ENCODE data around the gene HTR7. TPM values are rescaled to one million over a fixed set of nuclear protein-coding genes. Genes with fewer than 3 reads are reported as not detected.

HTR7 gene
- total RNA-seq, 5 donors from 2014 or later (not counting 1 experiment from before 2014, with no cell fraction given): 0.07 TPM; not detected in 4

DNA sequence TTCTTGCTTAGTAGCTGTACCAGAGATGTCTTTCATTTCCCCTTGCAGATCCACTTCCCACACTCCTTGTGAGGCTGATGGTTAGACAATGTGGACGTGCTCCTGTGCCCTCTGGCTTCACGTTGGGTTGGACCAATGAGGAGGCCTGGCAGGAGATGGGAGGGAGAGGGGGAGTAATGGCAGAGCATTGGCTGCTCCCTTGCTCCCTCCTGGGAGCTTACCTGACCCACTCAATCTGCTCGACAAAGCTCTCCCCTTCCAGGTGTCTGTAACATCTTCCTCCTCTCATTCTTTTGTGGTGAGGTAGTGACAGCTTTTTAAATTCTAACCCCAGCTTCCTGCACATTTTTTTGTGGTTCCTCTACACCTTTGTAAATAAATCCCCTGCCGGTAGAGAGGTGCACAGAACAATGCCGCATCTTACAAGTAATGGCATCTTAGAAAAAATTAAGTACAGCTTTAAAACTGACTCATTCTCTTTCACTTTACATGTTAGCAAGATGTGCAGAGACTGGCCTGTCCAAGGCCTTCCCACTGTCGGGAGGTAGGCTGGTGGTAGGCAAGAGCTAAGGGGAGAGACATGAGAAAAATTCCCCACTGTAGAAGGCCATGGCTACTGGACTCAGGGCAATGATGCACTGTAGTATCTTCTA is 134.3 kb downstream of the HTR7 start:
- no CpG with 5 or more reads among the region's 6 CpGs for WGBS (ENCODE audit: insufficient coverage)
- Mint-ChIP-seq H3K27ac (peak overlapping the region; percentile 18 to 68), H3K36me3 (no peaks in the 10 kb centered on the region), H3K9me3 (no peaks in the 10 kb centered on the region), H3K27me3 (peaks cover 0 to 2% of the 10 kb centered on the region in 2 donors), H3K4me1 (peaks cover 14 to 18% (median 17%) of the 10 kb centered on the region in 3 donors), H3K4me3 (peak overlapping the region in 2 of 3 donors; percentile 14 to 47)
- H3K4me3 ChIP-seq (ENCODE audit: control insufficient read depth in 1 of 2, extremely low read depth in 1 of 2, low read length in 1 of 2): peak overlapping the region in 1 of 2 donors; percentile 53
- ChIA-PET POLR2A (no interaction called here), CTCF (no interaction called here)
- H3K4me1 ChIP-seq (ENCODE audit: control insufficient read depth in 1 of 2, extremely low read depth in 1 of 2, insufficient read depth in 2 of 2, low read length in 2 of 2): peaks cover 3 to 6% of the 10 kb centered on the region in 2 experiments
- no peaks in the 10 kb centered on the region for H3K36me3 ChIP-seq (ENCODE audit: control insufficient read depth in 2 of 2, extremely low read depth in 1 of 2, insufficient read depth in 1 of 2, low read length in 1 of 2)
- H3K27ac ChIP-seq (ENCODE audit: low read length): no peak overlapping the region
- DNase-seq: peak in 6 of 35 experiments; percentile 1 to 27 (median 2)
- no peaks in the 10 kb centered on the region for H3K27me3 ChIP-seq (replicated peaks in 1 of 2; ENCODE audit: control insufficient read depth in 2 of 2, extremely low read depth in 1 of 2, insufficient read depth in 2 of 2, low read length in 1 of 2)
- ATAC-seq (replicated peaks in 1 of 4): peak; percentile 60 to 93 (median 70)
- H3K9me3 ChIP-seq: no peaks in the 10 kb centered on the region

DNA sequence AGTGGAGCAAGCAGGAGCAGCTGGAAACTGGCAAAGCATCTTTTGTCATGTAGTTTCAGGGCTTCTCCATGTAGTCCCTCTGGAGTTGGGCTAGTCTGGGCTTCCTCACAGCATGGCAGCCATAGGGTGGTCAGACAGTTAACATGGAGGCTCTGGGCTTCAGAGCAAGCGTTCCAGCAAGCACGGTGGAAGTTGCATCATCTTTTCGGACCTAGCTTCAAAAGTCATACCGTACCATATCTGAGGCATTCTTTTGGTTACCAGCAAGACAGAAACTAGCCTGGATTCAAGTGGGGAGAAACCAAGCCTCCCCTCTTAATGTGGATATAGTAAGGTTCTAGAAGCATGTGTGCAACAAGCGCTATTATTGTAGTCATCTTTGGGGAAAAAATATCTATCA is 135.0 kb downstream of the HTR7 start:
- WGBS (ENCODE audit: insufficient coverage): 81% methylated on average over 2 of the region's 5 CpGs
- DNase-seq (no peak), ATAC-seq (replicated peaks in 1 of 4) (no peak)
- Histone ChIP-seq H3K4me1 (ENCODE audit: control insufficient read depth in 1 of 2, extremely low read depth in 1 of 2, insufficient read depth in 2 of 2, low read length in 2 of 2) (peaks cover 3 to 6% of the 10 kb centered on the region in 2 experiments), H3K27me3 (replicated peaks in 1 of 2; ENCODE audit: control insufficient read depth in 2 of 2, extremely low read depth in 1 of 2, insufficient read depth in 2 of 2, low read length in 1 of 2) (no peaks in the 10 kb centered on the region), H3K36me3 (ENCODE audit: control insufficient read depth in 2 of 2, extremely low read depth in 1 of 2, insufficient read depth in 1 of 2, low read length in 1 of 2) (no peaks in the 10 kb centered on the region), H3K4me3 (ENCODE audit: control insufficient read depth in 1 of 2, extremely low read depth in 1 of 2, low read length in 1 of 2) (no peak overlapping the region), H3K9me3 (no peaks in the 10 kb centered on the region), H3K27ac (ENCODE audit: low read length) (no peak overlapping the region)
- H3K9me3 Mint-ChIP-seq: no peaks in the 10 kb centered on the region
- ChIA-PET CTCF (no interaction called here), POLR2A (no interaction called here)
- H3K27me3 Mint-ChIP-seq: peaks cover 0 to 2% of the 10 kb centered on the region in 2 donors
- H3K36me3 Mint-ChIP-seq: no peaks in the 10 kb centered on the region
- H3K4me3 Mint-ChIP-seq: no peak overlapping the region
- H3K27ac Mint-ChIP-seq: peak overlapping the region in 1 of 2 donors; percentile 28
- peaks cover 14 to 18% (median 17%) of the 10 kb centered on the region in 3 donors for H3K4me1 Mint-ChIP-seq

DNA sequence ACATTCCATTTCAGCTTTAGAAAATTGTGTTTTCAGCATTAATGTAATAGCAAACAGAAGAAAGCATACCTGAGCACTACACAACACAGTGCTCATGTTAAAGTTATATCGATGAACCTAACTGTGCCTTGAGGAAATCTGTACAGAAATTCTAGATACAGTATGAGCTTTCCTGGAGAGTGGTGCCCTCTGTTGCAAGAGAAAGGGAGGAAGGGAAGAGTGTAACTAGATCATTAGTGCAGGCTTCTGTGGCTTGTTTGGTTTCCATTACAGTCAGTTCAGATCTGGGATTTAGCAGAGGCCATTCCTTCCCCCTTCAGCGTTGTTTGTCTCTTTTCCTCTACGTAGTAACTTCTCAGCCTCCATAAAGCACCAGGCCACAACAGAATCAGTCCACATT is 139.7 kb downstream of the HTR7 start:
- ATAC-seq (replicated peaks in 1 of 4): no peak
- Histone ChIP-seq H3K9me3 (no peaks in the 10 kb centered on the region), H3K27me3 (replicated peaks in 1 of 2; ENCODE audit: control insufficient read depth in 2 of 2, extremely low read depth in 1 of 2, insufficient read depth in 2 of 2, low read length in 1 of 2) (no peaks in the 10 kb centered on the region), H3K27ac (ENCODE audit: low read length) (no peak overlapping the region), H3K4me3 (ENCODE audit: control insufficient read depth in 1 of 2, extremely low read depth in 1 of 2, low read length in 1 of 2) (no peak overlapping the region), H3K36me3 (ENCODE audit: control insufficient read depth in 2 of 2, extremely low read depth in 1 of 2, insufficient read depth in 1 of 2, low read length in 1 of 2) (no peaks in the 10 kb centered on the region), H3K4me1 (ENCODE audit: control insufficient read depth in 1 of 2, extremely low read depth in 1 of 2, insufficient read depth in 2 of 2, low read length in 2 of 2) (peaks cover 0 to under 1% of the 10 kb centered on the region in 2 experiments)
- H3K27ac Mint-ChIP-seq: no peak overlapping the region
- H3K27me3 Mint-ChIP-seq: peaks cover 2 to 11% of the 10 kb centered on the region in 2 donors
- POLR2A ChIA-PET: no interaction called here
- CTCF ChIA-PET: interaction anchor here in 1 of 2 donors (0.9 kb wide), 1 partner anchor 19 kb away, joined by 3 read pairs; no protein-coding TSS in a partner anchor
- H3K36me3 Mint-ChIP-seq: no peaks in the 10 kb centered on the region
- WGBS (ENCODE audit: insufficient coverage): no CpG with 5 or more reads among the region's 3 CpGs
- H3K9me3 Mint-ChIP-seq: no peaks in the 10 kb centered on the region
- no peak for DNase-seq
- H3K4me3 Mint-ChIP-seq: no peak overlapping the region
- peaks cover 4 to 6% (median 6%) of the 10 kb centered on the region in 3 donors for H3K4me1 Mint-ChIP-seq

DNA sequence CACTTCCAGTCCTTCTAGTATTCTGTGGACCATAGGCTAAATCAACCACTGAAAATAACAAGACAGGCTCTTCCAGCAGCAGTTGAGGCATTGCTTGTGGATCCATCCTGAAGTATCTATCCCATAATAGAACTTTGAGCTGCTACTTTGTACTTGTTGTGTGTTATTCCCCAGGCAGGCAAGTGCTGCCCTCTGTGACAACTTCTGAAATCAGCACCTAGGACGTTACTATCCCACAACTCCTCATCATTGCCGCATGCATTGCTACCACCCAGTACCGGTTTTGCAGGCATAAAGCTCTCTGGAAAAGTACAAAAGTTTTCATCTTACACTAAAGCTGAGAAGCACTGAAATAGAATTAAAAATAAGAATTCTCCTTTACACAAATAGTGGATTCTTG is 145.3 kb downstream of the HTR7 start:
- Mint-ChIP-seq H3K27me3 (peaks cover 2 to 18% of the 10 kb centered on the region in 2 donors), H3K4me1 (no peaks in the 10 kb centered on the region), H3K27ac (no peak overlapping the region), H3K36me3 (no peaks in the 10 kb centered on the region), H3K9me3 (no peaks in the 10 kb centered on the region), H3K4me3 (no peak overlapping the region)
- ChIA-PET POLR2A (no interaction called here), CTCF (interaction anchor here in 1 of 2 donors (1.3 kb wide), 1 partner anchor 9 kb away, joined by 3 read pairs; no protein-coding TSS in a partner anchor)
- no peak for DNase-seq
- ATAC-seq (replicated peaks in 1 of 4): no peak
- Histone ChIP-seq H3K4me3 (ENCODE audit: control insufficient read depth in 1 of 2, extremely low read depth in 1 of 2, low read length in 1 of 2) (no peak overlapping the region), H3K4me1 (ENCODE audit: control insufficient read depth in 1 of 2, extremely low read depth in 1 of 2, insufficient read depth in 2 of 2, low read length in 2 of 2) (no peaks in the 10 kb centered on the region), H3K9me3 (no peaks in the 10 kb centered on the region), H3K36me3 (ENCODE audit: control insufficient read depth in 2 of 2, extremely low read depth in 1 of 2, insufficient read depth in 1 of 2, low read length in 1 of 2) (no peaks in the 10 kb centered on the region), H3K27ac (ENCODE audit: low read length) (no peak overlapping the region), H3K27me3 (replicated peaks in 1 of 2; ENCODE audit: control insufficient read depth in 2 of 2, extremely low read depth in 1 of 2, insufficient read depth in 2 of 2, low read length in 1 of 2) (no peaks in the 10 kb centered on the region)
- WGBS (ENCODE audit: insufficient coverage): 100% methylated on average over 1 of the region's 3 CpGs

DNA sequence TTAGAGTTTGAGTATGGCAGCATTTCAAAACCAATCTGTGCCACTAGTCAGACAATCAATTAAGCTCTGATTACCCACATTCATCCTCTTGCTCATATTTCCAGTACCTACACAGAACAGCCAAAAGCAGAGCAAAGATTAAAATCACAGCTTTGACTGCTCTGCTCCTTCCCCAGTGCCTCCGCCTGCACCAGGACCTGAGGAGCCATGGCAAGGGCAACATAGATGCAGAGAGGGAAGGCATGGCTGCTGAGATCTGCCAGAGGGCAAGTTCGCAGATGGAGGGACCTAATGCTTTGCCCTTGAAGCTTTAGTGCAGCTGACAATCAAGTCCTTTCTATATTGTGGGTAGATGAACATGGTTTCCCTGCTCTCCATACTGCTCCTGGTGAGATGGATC is 148.1 kb downstream of the HTR7 start:
- Mint-ChIP-seq H3K27me3 (peaks cover 2 to 11% of the 10 kb centered on the region in 2 donors), H3K4me3 (no peak overlapping the region), H3K36me3 (no peaks in the 10 kb centered on the region), H3K4me1 (no peaks in the 10 kb centered on the region), H3K9me3 (no peaks in the 10 kb centered on the region), H3K27ac (no peak overlapping the region)
- no peaks in the 10 kb centered on the region for H3K27me3 ChIP-seq (replicated peaks in 1 of 2; ENCODE audit: control insufficient read depth in 2 of 2, extremely low read depth in 1 of 2, insufficient read depth in 2 of 2, low read length in 1 of 2)
- no peaks in the 10 kb centered on the region for H3K36me3 ChIP-seq (ENCODE audit: control insufficient read depth in 2 of 2, extremely low read depth in 1 of 2, insufficient read depth in 1 of 2, low read length in 1 of 2)
- no peaks in the 10 kb centered on the region for H3K4me1 ChIP-seq (ENCODE audit: control insufficient read depth in 1 of 2, extremely low read depth in 1 of 2, insufficient read depth in 2 of 2, low read length in 2 of 2)
- ATAC-seq (replicated peaks in 1 of 4) (no peak), DNase-seq (no peak)
- H3K9me3 ChIP-seq: no peaks in the 10 kb centered on the region
- CTCF ChIA-PET: no interaction called here
- WGBS (ENCODE audit: insufficient coverage): 60% methylated on average over 2 of the region's 2 CpGs
- POLR2A ChIA-PET: no interaction called here
- no peak overlapping the region for H3K27ac ChIP-seq (ENCODE audit: low read length)
- H3K4me3 ChIP-seq (ENCODE audit: control insufficient read depth in 1 of 2, extremely low read depth in 1 of 2, low read length in 1 of 2): no peak overlapping the region

DNA sequence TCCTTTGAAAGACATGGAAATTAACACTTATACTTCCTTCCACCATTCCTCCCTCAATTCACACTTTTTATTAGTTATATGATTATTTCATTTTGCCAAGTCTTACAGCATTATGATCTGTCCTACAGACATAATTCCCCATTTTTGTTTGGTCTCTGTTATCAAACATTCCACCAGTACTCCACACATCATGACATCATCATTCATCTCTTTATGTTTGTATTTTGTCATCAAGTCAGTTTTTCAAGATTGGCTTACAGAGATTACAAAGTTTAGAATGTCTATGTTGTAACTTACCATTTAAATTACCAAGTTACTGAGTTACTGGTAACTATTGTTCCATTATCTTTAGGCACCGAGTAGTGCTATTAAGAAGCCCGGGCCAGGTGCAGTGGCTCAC is 150.2 kb downstream of the HTR7 start:
- no peaks in the 10 kb centered on the region for H3K9me3 ChIP-seq
- Mint-ChIP-seq H3K27me3 (peaks cover 4 to 15% of the 10 kb centered on the region in 2 donors), H3K27ac (no peak overlapping the region), H3K4me3 (no peak overlapping the region), H3K4me1 (no peaks in the 10 kb centered on the region), H3K9me3 (no peaks in the 10 kb centered on the region), H3K36me3 (no peaks in the 10 kb centered on the region)
- ATAC-seq (replicated peaks in 1 of 4) (no peak), DNase-seq (no peak)
- H3K4me3 ChIP-seq (ENCODE audit: control insufficient read depth in 1 of 2, extremely low read depth in 1 of 2, low read length in 1 of 2): no peak overlapping the region
- no peak overlapping the region for H3K27ac ChIP-seq (ENCODE audit: low read length)
- no peaks in the 10 kb centered on the region for H3K27me3 ChIP-seq (replicated peaks in 1 of 2; ENCODE audit: control insufficient read depth in 2 of 2, extremely low read depth in 1 of 2, insufficient read depth in 2 of 2, low read length in 1 of 2)
- no peaks in the 10 kb centered on the region for H3K36me3 ChIP-seq (ENCODE audit: control insufficient read depth in 2 of 2, extremely low read depth in 1 of 2, insufficient read depth in 1 of 2, low read length in 1 of 2)
- no peaks in the 10 kb centered on the region for H3K4me1 ChIP-seq (ENCODE audit: control insufficient read depth in 1 of 2, extremely low read depth in 1 of 2, insufficient read depth in 2 of 2, low read length in 2 of 2)
- WGBS (ENCODE audit: insufficient coverage): 94% methylated on average over 2 of the region's 2 CpGs
- ChIA-PET CTCF (interaction anchor here in 1 of 2 donors (0.6 kb wide), 1 partner anchor 913 kb away, joined by 4 read pairs; no protein-coding TSS in a partner anchor), POLR2A (no interaction called here)

All from T-cell (primary cell).